Naive thymus-derived CD8-positive, alpha-beta T cell (primary cell): ENCODE results near the gene TBX3. TPM values are rescaled to one million over a fixed set of nuclear protein-coding genes. Genes with fewer than 3 reads are reported as not detected.
A peak's percentile ranks its signal among the peaks of the same experiment; 100 is the strongest.

ENCODE experiments used
- ATAC-seq, 2 donors: fragments of 150-1000 bp; cut with Tn5 transposase in 1 of 2; sonication (Bioruptor Pico), chemical (Tn5 transposase) in 1 of 2; 1 replicate in 1 of 2; 2 replicates in 1 of 2; pipeline ENCODE4 v1.10.0; 2021; ENCODE audit warnings: mild to moderate bottlenecking in 2 of 2, moderate library complexity in 2 of 2
- POLR2A ChIA-PET: fragments of 350-600 bp; sonication (Branson Sonifier 250); formaldehyde crosslinking; loops from one replicate; lab custom pipeline; 2021; ENCODE audit warnings: antibody characterized with exemption; lab: Charles Lee
- DNase-seq, 10 donors: peaks; one replicate each; pipeline versions ENCODE4 v3.0.0 to v3.0.0-alpha.2; 2020 to 2022
- H3K27ac Mint-ChIP-seq, 10 donors: one replicate each; pipeline ENCODE4 v1.8.0; 2020 to 2022; ENCODE audit warnings: mild to moderate bottlenecking in 10 of 10, mixed read lengths in 10 of 10, moderate library complexity in 4 of 10, inconsistent platforms in 1 of 10
- H3K27me3 Mint-ChIP-seq, 5 donors: one replicate each; pipeline ENCODE4 v1.8.0; 2021 to 2022; ENCODE audit warnings: mixed read lengths in 5 of 5
- H3K36me3 Mint-ChIP-seq, 3 donors: one replicate each; pipeline ENCODE4 v1.8.0; 2020 to 2022; ENCODE audit warnings: mixed read lengths in 3 of 3, mild to moderate bottlenecking in 2 of 3, inconsistent platforms in 1 of 3
- H3K4me1 Mint-ChIP-seq, 4 donors: one replicate each; pipeline ENCODE4 v1.8.0; 2021 to 2022; ENCODE audit warnings: mixed read lengths in 4 of 4
- H3K4me3 Mint-ChIP-seq, 10 donors: one replicate each; pipeline ENCODE4 v1.8.0; 2020 to 2022; ENCODE audit warnings: mild to moderate bottlenecking in 10 of 10, mixed read lengths in 10 of 10, moderate library complexity in 6 of 10, inconsistent platforms in 1 of 10
- H3K9me3 Mint-ChIP-seq, 9 donors: one replicate each; pipeline ENCODE4 v1.8.0; 2020 to 2022; ENCODE audit warnings: mixed read lengths in 9 of 9, mild to moderate bottlenecking in 3 of 9, inconsistent platforms in 1 of 9, moderate library complexity in 1 of 9
- polyA plus RNA-seq, 3 donors: library from polyadenylated mRNA; unstranded; fragments of 300-500 nt; fragmentation: Illumina TruSeq; gene quantifications; one replicate each; pipeline ENCODE4 v1.2.3, GENCODE V29; 2021
- total RNA-seq, 8 experiments: library from RNA in 2 of 8; stranded (reverse) in 2 of 8; gene quantifications; one replicate each; pipeline ENCODE4 v1.2.3 and lab custom pipeline; 2021 to 2026

Gene TBX3
- total and polyA plus RNA-seq, 5 experiments from 2014 or later: not detected

GRCh38 chr12:114678718-114679117 is 5.3 kb downstream of the TBX3 start:
- Mint-ChIP-seq H3K4me3 (no peak overlapping the region), H3K27ac (no peak overlapping the region), H3K36me3 (peaks cover 0 to 19% (median 0%) of the 10 kb centered on the region in 3 donors), H3K4me1 (peaks cover 6 to 23% (median 16%) of the 10 kb centered on the region in 4 donors), H3K9me3 (peaks cover 0 to 30% (median 6%) of the 10 kb centered on the region in 9 donors), H3K27me3 (peaks cover 49 to 97% (median 78%) of the 10 kb centered on the region in 5 donors)
- no peak for ATAC-seq
- DNase-seq: no peak
- POLR2A ChIA-PET: no interaction called here

- peaks cover 0 to 30% (median 6%) of the 10 kb centered on the region in 9 donors for H3K9me3 Mint-ChIP-seq
- peaks cover 48 to 97% (median 78%) of the 10 kb centered on the region in 5 donors for H3K27me3 Mint-ChIP-seq
- peaks cover under 1 to 16% (median 9%) of the 10 kb centered on the region in 4 donors for H3K4me1 Mint-ChIP-seq
- peaks cover 0 to 20% (median 2%) of the 10 kb centered on the region in 3 donors for H3K36me3 Mint-ChIP-seq
- no peak overlapping the region for H3K4me3 Mint-ChIP-seq
- POLR2A ChIA-PET: no interaction called here
- no peak for DNase-seq
- ATAC-seq: no peak
- no peak overlapping the region for H3K27ac Mint-ChIP-seq
Observed at GRCh38 chr12:114678028-114678427, 5.9 kb downstream of the TBX3 start.

GRCh38 chr12:114676142-114676741 is 7.7 kb downstream of the TBX3 start:
- no peak for DNase-seq
- ATAC-seq: no peak
- Mint-ChIP-seq H3K27me3 (peaks cover 50 to 97% (median 78%) of the 10 kb centered on the region in 5 donors), H3K4me1 (peaks cover 0 to 6% (median 1%) of the 10 kb centered on the region in 4 donors), H3K27ac (no peak overlapping the region), H3K4me3 (no peak overlapping the region), H3K9me3 (peaks cover 0 to 30% (median 6%) of the 10 kb centered on the region in 9 donors), H3K36me3 (peaks cover 0 to 20% (median 2%) of the 10 kb centered on the region in 3 donors)
- POLR2A ChIA-PET: no interaction called here

GRCh38 chr12:114674251-114675047 is 9.5 kb downstream of the TBX3 start:
- Mint-ChIP-seq H3K27ac (no peak overlapping the region), H3K9me3 (peaks cover 0 to 13% (median under 1%) of the 10 kb centered on the region in 9 donors), H3K4me3 (no peak overlapping the region), H3K4me1 (peaks cover 0 to 7% (median 2%) of the 10 kb centered on the region in 4 donors), H3K36me3 (peaks cover 0 to 12% (median 5%) of the 10 kb centered on the region in 3 donors), H3K27me3 (peaks cover 44 to 92% (median 75%) of the 10 kb centered on the region in 5 donors)
- no peak for ATAC-seq
- DNase-seq: no peak
- POLR2A ChIA-PET: no interaction called here

GRCh38 chr12:114673901-114674250 is 10.1 kb downstream of the TBX3 start:
- Mint-ChIP-seq H3K4me1 (peaks cover 0 to 8% (median 2%) of the 10 kb centered on the region in 4 donors), H3K36me3 (peaks cover 0 to 8% (median 5%) of the 10 kb centered on the region in 3 donors), H3K27me3 (peaks cover 42 to 87% (median 72%) of the 10 kb centered on the region in 5 donors), H3K27ac (no peak overlapping the region), H3K4me3 (no peak overlapping the region), H3K9me3 (peaks cover 0 to 10% (median 0%) of the 10 kb centered on the region in 9 donors)
- POLR2A ChIA-PET: no interaction called here
- no peak for DNase-seq
- ATAC-seq: no peak

GRCh38 chr12:114673169-114673833 is 10.7 kb downstream of the TBX3 start:
- Mint-ChIP-seq H3K27ac (no peak overlapping the region), H3K27me3 (peaks cover 38 to 85% (median 68%) of the 10 kb centered on the region in 5 donors), H3K9me3 (peaks cover 0 to 8% (median 0%) of the 10 kb centered on the region in 9 donors), H3K4me1 (peaks cover 0 to 8% (median 2%) of the 10 kb centered on the region in 4 donors), H3K36me3 (peaks cover 0 to 8% (median 5%) of the 10 kb centered on the region in 3 donors), H3K4me3 (no peak overlapping the region)
- DNase-seq: no peak
- no peak for ATAC-seq
- POLR2A ChIA-PET: no interaction called here

GRCh38 chr12:114672817-114673168 is 11.2 kb downstream of the TBX3 start:
- Mint-ChIP-seq H3K36me3 (peaks cover 0 to 8% (median 5%) of the 10 kb centered on the region in 3 donors), H3K4me3 (no peak overlapping the region), H3K9me3 (peaks cover 0 to 8% (median 0%) of the 10 kb centered on the region in 9 donors), H3K27ac (no peak overlapping the region), H3K27me3 (peaks cover 37 to 85% (median 66%) of the 10 kb centered on the region in 5 donors), H3K4me1 (peaks cover 0 to 10% (median 4%) of the 10 kb centered on the region in 4 donors)
- DNase-seq (no peak), ATAC-seq (no peak)
- POLR2A ChIA-PET: no interaction called here

GRCh38 chr12:114671443-114672411 is 12.2 kb downstream of the TBX3 start:
- Mint-ChIP-seq H3K4me3 (peak overlapping the region in 2 of 10 donors; percentile 7 to 42), H3K27ac (peak overlapping the region in 1 of 10 donors; percentile 62), H3K9me3 (peaks cover 0 to 5% (median 0%) of the 10 kb centered on the region in 9 donors), H3K4me1 (peaks cover 0 to 10% (median 6%) of the 10 kb centered on the region in 4 donors), H3K36me3 (peaks cover 0 to 8% (median 5%) of the 10 kb centered on the region in 3 donors), H3K27me3 (peaks cover 38 to 85% (median 65%) of the 10 kb centered on the region in 5 donors)
- no peak for DNase-seq
- POLR2A ChIA-PET: no interaction called here
- no peak for ATAC-seq

GRCh38 chr12:114671066-114671442 is 12.9 kb downstream of the TBX3 start:
- DNase-seq (no peak), ATAC-seq (no peak)
- peaks cover 0 to 11% (median 6%) of the 10 kb centered on the region in 4 donors for H3K4me1 Mint-ChIP-seq
- H3K4me3 Mint-ChIP-seq: peak overlapping the region in 1 of 10 donors; percentile 7
- H3K27ac Mint-ChIP-seq: no peak overlapping the region
- peaks cover 37 to 84% (median 63%) of the 10 kb centered on the region in 5 donors for H3K27me3 Mint-ChIP-seq
- peaks cover 0 to 8% (median 5%) of the 10 kb centered on the region in 3 donors for H3K36me3 Mint-ChIP-seq
- POLR2A ChIA-PET: no interaction called here
- H3K9me3 Mint-ChIP-seq: peaks cover 0 to 5% (median 0%) of the 10 kb centered on the region in 9 donors

GRCh38 chr12:114670291-114670980 is 13.5 kb downstream of the TBX3 start:
- peaks cover 0 to 8% (median 5%) of the 10 kb centered on the region in 3 donors for H3K36me3 Mint-ChIP-seq
- POLR2A ChIA-PET: no interaction called here
- H3K4me1 Mint-ChIP-seq: peaks cover 0 to 11% (median 6%) of the 10 kb centered on the region in 4 donors
- peaks cover 0 to 5% (median 0%) of the 10 kb centered on the region in 9 donors for H3K9me3 Mint-ChIP-seq
- peaks cover 37 to 77% (median 60%) of the 10 kb centered on the region in 5 donors for H3K27me3 Mint-ChIP-seq
- no peak overlapping the region for H3K4me3 Mint-ChIP-seq
- DNase-seq: no peak
- no peak for ATAC-seq
- no peak overlapping the region for H3K27ac Mint-ChIP-seq
